Panc1 (cell line): Measurements from ENCODE around the gene BMX. TPM values are rescaled to one million over a fixed set of nuclear protein-coding genes. Genes with fewer than 3 reads are reported as not detected.

Source experiments
- ATAC-seq: fragments of 200-7000 bp; cut with Tn5 transposase; 2 replicates; pipeline ENCODE4 v1.9.1; 2020; ENCODE audit warnings: mild to moderate bottlenecking, moderate library complexity
- BruUV-seq: library from RNA; stranded (reverse); fragments of 400-500 nt; replicated peaks from 2 replicates; lab custom pipeline; 2021; lab: Mats Ljungman, UMichigan
- CTCF ChIA-PET: fragments of 300-600 bp; sonication (Branson Sonifier 250); formaldehyde crosslinking; loops from one replicate; lab custom pipeline; 2022; ENCODE audit warnings: antibody characterized with exemption; lab: Charles Lee
- POLR2A ChIA-PET: fragments of 300-600 bp; sonication (Branson Sonifier 250); formaldehyde crosslinking; loops from one replicate; lab custom pipeline; 2022; ENCODE audit warnings: antibody characterized with exemption; lab: Charles Lee
- DNase-seq: peaks from one replicate; pipeline ENCODE4 v3.0.0-alpha.2; 2010; ENCODE audit warnings: low read depth, low spot score
- H3K27ac ChIP-seq: 2 replicates; pipeline ENCODE4 v1.5.1; 2011; ENCODE audit warnings: mild to moderate bottlenecking, low read length, inconsistent platforms
- H3K27me3 ChIP-seq: fragments of 200-500 bp; sonication (Bioruptor generic); 2 replicates; pipeline ENCODE4 v1.6.0; 2014; ENCODE audit warnings: low read length, inconsistent platforms; ENCODE audit not compliant: control insufficient read depth, insufficient read depth
- H3K36me3 ChIP-seq: fragments of 200-500 bp; sonication (Bioruptor generic); 2 replicates; pipeline ENCODE4 v1.5.1; 2014; ENCODE audit warnings: inconsistent platforms, mild to moderate bottlenecking, low read length, moderate library complexity; ENCODE audit not compliant: control insufficient read depth, insufficient read depth
- H3K4me1 ChIP-seq: 2 replicates; pipeline ENCODE4 v1.5.1; 2011; ENCODE audit warnings: inconsistent platforms, mild to moderate bottlenecking, low read length, moderate library complexity; ENCODE audit not compliant: control insufficient read depth, insufficient read depth
- H3K4me3 ChIP-seq, 2 experiments: 2 replicates each; pipeline ENCODE4 v1.5.1; 2011 to 2012; ENCODE audit warnings: low read depth in 2 of 2, low read length in 2 of 2, mild to moderate bottlenecking in 2 of 2, inconsistent platforms in 1 of 2, moderate library complexity in 1 of 2
- H3K9me3 ChIP-seq: fragments of 200-500 bp; sonication (Bioruptor generic); 2 replicates; pipeline ENCODE4 v1.5.1; 2014; ENCODE audit warnings: low read depth, mild to moderate bottlenecking, inconsistent platforms, low read length, moderate library complexity; ENCODE audit not compliant: control insufficient read depth, insufficient read depth
- CTCF ChIP-seq: fragments of 450-650 bp; IDR thresholded peaks from 2 replicates; pipeline ENCODE4 v1.5.1; 2017; ENCODE audit warnings: mild to moderate bottlenecking
- POLR2AphosphoS5 ChIP-seq: IDR thresholded peaks from 2 replicates; pipeline ENCODE4 v1.6.1; 2012; ENCODE audit warnings: mild to moderate bottlenecking, low read depth, low read length, moderate library complexity
- REST ChIP-seq, 2 experiments: IDR thresholded peaks; 2 replicates each; pipeline ENCODE4 v1.6.1; 2011 to 2012; ENCODE audit warnings: low read depth in 2 of 2, control low read depth in 1 of 2, low read length in 1 of 2, mild to moderate bottlenecking in 1 of 2, moderate library complexity in 1 of 2; ENCODE audit not compliant: insufficient read depth in 1 of 2
- SIN3A ChIP-seq: IDR thresholded peaks from 2 replicates; pipeline ENCODE4 v1.6.1; 2012; ENCODE audit warnings: low read depth, mild to moderate bottlenecking, low read length, moderate library complexity, borderline replicate concordance; ENCODE audit not compliant: insufficient read depth
- TCF7L2 ChIP-seq: IDR thresholded peaks from 2 replicates; pipeline ENCODE4 v1.6.1; 2011; ENCODE audit warnings: mild to moderate bottlenecking, low read depth, low read length, inconsistent platforms
- in situ Hi-C: cut with HindIII; loops from 2 replicates; pipeline ENCODE4 v1.10.0; 2016; ENCODE audit warnings: low sequenced_read_pairs, low pct_unique_long_range_greater_than_20kb
- intact Hi-C: fragments of 100-400 bp; cut with micrococcal nuclease; formaldehyde crosslinking; loops from one replicate; pipeline ENCODE4 v1.10.0; 2022; ENCODE audit not compliant: unreplicated experiment
- total RNA-seq: library from RNA; stranded (reverse); gene quantifications from one replicate; pipeline ENCODE4 v1.2.1, GENCODE V29; 2021; ENCODE audit not compliant: unreplicated experiment

Gene BMX
- total RNA-seq, 1 experiment from 2014 or later = not detected

GRCh38 chrX:15602761-15603160, 102.2 kb downstream of the BMX start:
- no TSS peak for BruUV-seq
- POLR2A ChIA-PET = no interaction called here
- intact Hi-C loops = no loop called here
- Histone ChIP-seq H3K9me3 (no peaks in the 10 kb centered on the region), H3K27me3 (no peaks in the 10 kb centered on the region), H3K4me3 (no peak overlapping the region), H3K4me1 (no peaks in the 10 kb centered on the region), H3K36me3 (no peaks in the 10 kb centered on the region), H3K27ac (no peak overlapping the region)
- in situ Hi-C loops = no loop called here
- TF ChIP-seq TCF7L2 = no peak
- TF ChIP-seq CTCF = no peak
- TF ChIP-seq SIN3A = no peak
- no peak for TF ChIP-seq POLR2AphosphoS5
- no peak for TF ChIP-seq REST (IDR thresholded peaks at IDR 0.05; ENCODE audit: insufficient read depth in 1 of 2, low read depth in 2 of 2, low read length in 1 of 2)
- ATAC-seq (no peak), DNase-seq (no peak)
- CTCF ChIA-PET = no interaction called here

- no peaks in the 10 kb centered on the region for H3K36me3 ChIP-seq
- ATAC-seq = no peak
- no peak overlapping the region for H3K4me3 ChIP-seq
- BruUV-seq = no TSS peak
- no peak overlapping the region for H3K27ac ChIP-seq
- no peak for DNase-seq
- in situ Hi-C loops = no loop called here
- POLR2A ChIA-PET = no interaction called here
- CTCF ChIA-PET = no interaction called here
- TF ChIP-seq SIN3A (no peak), TCF7L2 (no peak), REST (IDR thresholded peaks at IDR 0.05; ENCODE audit: insufficient read depth in 1 of 2, low read depth in 2 of 2, low read length in 1 of 2) (no peak), POLR2AphosphoS5 (no peak), CTCF (no peak)
- H3K4me1 ChIP-seq = no peaks in the 10 kb centered on the region
- H3K9me3 ChIP-seq = no peaks in the 10 kb centered on the region
- no peaks in the 10 kb centered on the region for H3K27me3 ChIP-seq
- intact Hi-C loops = no loop called here
Measured at GRCh38 chrX:15605226-15605625, 104.6 kb downstream of the BMX start.

Other genes with a start within 250 kb of the BMX start
- gene ASB9, start 230.7 kb upstream of the BMX start, total RNA-seq = 6.5 TPM
- gene ASB11, start 185.2 kb upstream of the BMX start, total RNA-seq = not detected
- gene PIGA, start 165.3 kb upstream of the BMX start, total RNA-seq = 8.2 TPM
- not detected for gene VEGFD, start 116.4 kb upstream of the BMX start, total RNA-seq
- gene PIR, start 7.5 kb upstream of the BMX start, total RNA-seq = 19.7 TPM
- gene ACE2, start 100.2 kb downstream of the BMX start, total RNA-seq = not detected
- 0.10 TPM for gene CLTRN, start 164.0 kb downstream of the BMX start, total RNA-seq
- 6.8 TPM for gene CA5B, start 237.5 kb downstream of the BMX start, total RNA-seq